Ishikawa (cell line): ENCODE results near the gene GNPTAB.

Experiments
- FOXM1 ChIP-seq: IDR thresholded peaks from 2 replicates; pipeline ENCODE4 v1.6.1; 2012; ENCODE audit warnings: low read depth, borderline replicate concordance
- NFIC ChIP-seq: IDR thresholded peaks from 2 replicates; pipeline ENCODE4 v1.6.1; 2012
- REST ChIP-seq: IDR thresholded peaks from 2 replicates; pipeline ENCODE4 v1.6.1; 2012; ENCODE audit warnings: low read depth, mild to moderate bottlenecking
- TAF1 ChIP-seq: IDR thresholded peaks from 2 replicates; pipeline ENCODE4 v1.6.1; 2012; ENCODE audit warnings: low read depth, mild to moderate bottlenecking
- TF ChIP-seq, protein P1 (sequence below): IDR thresholded peaks from 2 replicates; pipeline ENCODE4 v1.6.1; 2012

DNA sequence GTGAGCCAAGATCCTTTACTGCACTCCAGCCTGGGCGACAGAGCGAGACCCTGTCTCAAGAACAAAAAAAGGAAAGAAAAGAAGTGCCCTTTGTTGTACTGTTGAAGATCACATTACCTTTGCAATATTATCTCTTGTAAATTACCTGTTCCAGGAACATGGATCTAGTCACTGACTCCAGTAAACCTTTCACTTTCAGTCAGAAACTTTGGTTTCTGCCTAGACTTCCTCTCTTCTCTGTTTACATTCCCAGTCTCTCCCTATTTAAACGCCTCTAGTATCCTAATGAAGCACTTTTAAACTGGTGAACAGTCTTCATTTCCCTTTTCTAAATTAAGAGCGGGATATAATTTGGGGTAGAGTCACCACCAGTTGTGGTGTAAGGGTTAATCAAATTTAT, 120.5 kb downstream of the GNPTAB start:
- no peak for TF ChIP-seq TAF1
- no peak for TF ChIP-seq REST
- no peak for TF ChIP-seq NFIC
- TF ChIP-seq, protein P1, sequence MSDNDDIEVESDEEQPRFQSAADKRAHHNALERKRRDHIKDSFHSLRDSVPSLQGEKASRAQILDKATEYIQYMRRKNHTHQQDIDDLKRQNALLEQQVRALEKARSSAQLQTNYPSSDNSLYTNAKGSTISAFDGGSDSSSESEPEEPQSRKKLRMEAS, result no peak
- TF ChIP-seq FOXM1, result no peak
